Endodermal cell (in vitro differentiated cells): ENCODE data around the gene FOXL3. TPM values are rescaled to one million over a fixed set of nuclear protein-coding genes. Genes with fewer than 3 reads are reported as not detected.

Experiments used
- DNase-seq: peaks from one replicate; pipeline ENCODE4 v3.0.0-alpha.2; 2017
- H3K27ac ChIP-seq: 2 replicates; pipeline ENCODE4 v1.5.1; 2013; ENCODE audit warnings: mild to moderate bottlenecking, low read depth, low read length, moderate library complexity
- H3K27me3 ChIP-seq: 2 replicates; pipeline ENCODE4 v1.6.1; 2013; ENCODE audit warnings: mild to moderate bottlenecking, low read length, moderate library complexity; ENCODE audit not compliant: insufficient read depth, control insufficient read depth, poor library complexity, severe bottlenecking
- H3K36me3 ChIP-seq: 2 replicates; pipeline ENCODE4 v1.7.0; 2013; ENCODE audit warnings: mild to moderate bottlenecking, low read length, moderate library complexity; ENCODE audit not compliant: control insufficient read depth, insufficient read depth
- H3K4me1 ChIP-seq: one replicate; pipeline ENCODE4 v1.7.0; 2013; ENCODE audit warnings: low read length; ENCODE audit not compliant: control insufficient read depth, insufficient read depth
- H3K4me3 ChIP-seq: 2 replicates; pipeline ENCODE4 v1.5.1; 2013; ENCODE audit warnings: mild to moderate bottlenecking, low read length, moderate library complexity
- H3K9ac ChIP-seq: 2 replicates; pipeline ENCODE4 v1.6.1; 2013; ENCODE audit warnings: mild to moderate bottlenecking, low read length, moderate library complexity; ENCODE audit not compliant: poor library complexity, severe bottlenecking; ENCODE audit errors: extremely low read depth
- H3K9me3 ChIP-seq: 2 replicates; pipeline ENCODE4 v1.6.1; 2013; ENCODE audit warnings: mild to moderate bottlenecking, low read length, moderate library complexity; ENCODE audit not compliant: control insufficient read depth
- H3K27ac Mint-ChIP-seq: 2 replicates; pipeline ENCODE4 v1.8.0; 2020; ENCODE audit warnings: mixed read lengths
- H3K27me3 Mint-ChIP-seq: 2 replicates; pipeline ENCODE4 v1.8.0; 2021; ENCODE audit warnings: mild to moderate bottlenecking, mixed read lengths; ENCODE audit not compliant: insufficient read depth
- H3K36me3 Mint-ChIP-seq: 2 replicates; pipeline ENCODE4 v1.8.0; 2020; ENCODE audit warnings: low read depth, mixed read lengths
- H3K4me1 Mint-ChIP-seq: 2 replicates; pipeline ENCODE4 v1.8.0; 2020; ENCODE audit warnings: mixed read lengths
- H3K4me3 Mint-ChIP-seq: 2 replicates; pipeline ENCODE4 v1.8.0; 2020; ENCODE audit warnings: mild to moderate bottlenecking, moderate library complexity, mixed read lengths
- H3K9me3 Mint-ChIP-seq: 2 replicates; pipeline ENCODE4 v1.8.0; 2020; ENCODE audit warnings: mild to moderate bottlenecking, mixed read lengths
- CTCF ChIP-seq: fragments of 200-600 bp; sonication (generic); conservative IDR thresholded peaks from 2 replicates; pipeline ENCODE4 v1.5.0; 2021; ENCODE audit warnings: antibody characterized with exemption, mild to moderate bottlenecking
- WGBS, 2 experiments: methylation state at CpG; one replicate each; pipeline versions ENCODE4 v1.1.5 to v1.1.7; 2013; ENCODE audit warnings: missing lambda C conversion rate in 2 of 2, mixed read lengths in 1 of 2; ENCODE audit not compliant: insufficient coverage in 1 of 2, insufficient read length in 1 of 2; 5-methylcytosine and 5-hydroxymethylcytosine counted together
- total RNA-seq, 2 donors: library from RNA; stranded (reverse); fragmentation: NEBNext Ultra II Directional in 1 of 2; extraction: Animal tissue kit (Norgen Biotek cat#: 25700) in 1 of 2; gene quantifications; 2 replicates in 1 of 2; 3 replicates in 1 of 2; pipeline ENCODE4 v1.2.1, GENCODE V29; 2021

FOXL3 gene
- total RNA-seq, 2 donors from 2014 or later = not detected

DNA sequence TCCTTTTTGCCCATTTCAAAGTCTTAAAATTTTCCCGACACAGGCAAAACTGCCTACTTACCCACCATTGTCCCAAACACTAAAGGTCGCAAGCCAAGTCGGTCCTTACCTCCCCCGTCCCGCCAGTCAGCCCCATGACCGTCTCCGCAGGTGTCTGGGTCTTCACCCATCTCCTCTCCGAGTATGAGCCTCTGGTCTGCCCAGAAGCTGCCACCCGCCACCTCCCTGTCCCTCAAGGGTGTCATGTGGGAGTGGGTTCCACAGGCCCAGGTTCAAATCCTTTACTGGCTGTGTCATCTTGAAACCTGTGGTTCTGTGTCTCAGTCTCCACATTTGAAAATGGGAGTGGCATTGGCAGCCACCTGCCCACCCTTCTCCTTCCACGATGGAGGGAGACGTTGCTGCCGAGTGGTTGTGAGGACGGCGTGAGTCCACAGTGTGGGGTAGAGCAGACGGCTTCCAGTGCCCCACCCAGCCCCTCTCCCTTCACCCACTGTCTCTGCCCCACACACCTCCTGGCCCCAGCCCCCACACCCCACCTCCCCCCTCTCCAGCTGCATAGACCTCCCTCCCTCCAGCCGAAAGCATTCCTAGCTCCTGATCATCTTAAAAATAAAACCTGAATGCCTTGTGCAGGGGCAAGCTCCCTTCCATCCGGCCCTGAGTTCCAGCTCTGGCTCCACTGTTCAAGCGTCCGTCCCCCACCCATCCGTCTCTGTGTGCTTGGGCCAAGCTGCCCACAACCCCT lies 35.3 kb downstream of the FOXL3 start:
- H3K27me3 ChIP-seq = peaks cover 11% of the 10 kb centered on the region
- no peaks in the 10 kb centered on the region for H3K9me3 ChIP-seq
- TF ChIP-seq CTCF = no peak
- peaks cover 2% of the 10 kb centered on the region for H3K9me3 Mint-ChIP-seq
- WGBS, 2 experiments = 92 to 94% methylated on average over 10 to 20 of the region's 20 CpGs
- no peaks in the 10 kb centered on the region for H3K36me3 ChIP-seq
- no peak for DNase-seq
- no peak overlapping the region for H3K4me3 ChIP-seq
- H3K4me1 ChIP-seq = no peaks in the 10 kb centered on the region
- no peak overlapping the region for H3K9ac ChIP-seq
- H3K4me3 Mint-ChIP-seq = no peak overlapping the region
- H3K27ac Mint-ChIP-seq = no peak overlapping the region
- H3K36me3 Mint-ChIP-seq = no peaks in the 10 kb centered on the region
- H3K4me1 Mint-ChIP-seq = no peaks in the 10 kb centered on the region
- peaks cover 18% of the 10 kb centered on the region for H3K27me3 Mint-ChIP-seq
- H3K27ac ChIP-seq = no peak overlapping the region

DNA sequence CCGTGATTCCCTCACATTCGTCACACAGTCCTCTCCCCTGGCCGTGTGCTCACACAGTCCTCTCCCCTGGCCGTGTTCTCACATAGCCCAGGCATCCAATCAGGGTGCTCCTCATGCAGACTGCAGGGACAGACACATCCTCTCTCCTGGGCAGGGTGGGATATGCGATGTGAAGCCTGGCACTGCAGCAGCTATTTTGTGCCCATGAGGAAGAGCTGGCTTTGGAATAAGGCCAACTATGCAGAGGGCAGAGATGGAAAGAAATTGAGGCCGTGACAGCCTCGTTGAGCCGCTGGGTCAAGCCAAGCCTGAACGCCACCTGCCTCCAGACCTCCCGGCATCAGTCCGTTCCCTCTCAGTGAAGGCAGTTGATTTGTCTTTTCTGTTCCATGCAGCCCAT lies 35.8 kb downstream of the FOXL3 start:
- no peaks in the 10 kb centered on the region for H3K4me1 ChIP-seq
- no peak overlapping the region for H3K27ac ChIP-seq
- no peak for DNase-seq
- no peak overlapping the region for H3K4me3 ChIP-seq
- no peaks in the 10 kb centered on the region for H3K36me3 Mint-ChIP-seq
- no peak overlapping the region for H3K4me3 Mint-ChIP-seq
- peaks cover 2% of the 10 kb centered on the region for H3K9me3 Mint-ChIP-seq
- H3K36me3 ChIP-seq = no peaks in the 10 kb centered on the region
- H3K27ac Mint-ChIP-seq = no peak overlapping the region
- WGBS, 2 experiments = 92 to 95% methylated on average over 9 to 11 of the region's 11 CpGs
- no peaks in the 10 kb centered on the region for H3K4me1 Mint-ChIP-seq
- no peak overlapping the region for H3K9ac ChIP-seq
- no peaks in the 10 kb centered on the region for H3K9me3 ChIP-seq
- peaks cover 15% of the 10 kb centered on the region for H3K27me3 Mint-ChIP-seq
- no peak for TF ChIP-seq CTCF
- peaks cover 10% of the 10 kb centered on the region for H3K27me3 ChIP-seq

DNA sequence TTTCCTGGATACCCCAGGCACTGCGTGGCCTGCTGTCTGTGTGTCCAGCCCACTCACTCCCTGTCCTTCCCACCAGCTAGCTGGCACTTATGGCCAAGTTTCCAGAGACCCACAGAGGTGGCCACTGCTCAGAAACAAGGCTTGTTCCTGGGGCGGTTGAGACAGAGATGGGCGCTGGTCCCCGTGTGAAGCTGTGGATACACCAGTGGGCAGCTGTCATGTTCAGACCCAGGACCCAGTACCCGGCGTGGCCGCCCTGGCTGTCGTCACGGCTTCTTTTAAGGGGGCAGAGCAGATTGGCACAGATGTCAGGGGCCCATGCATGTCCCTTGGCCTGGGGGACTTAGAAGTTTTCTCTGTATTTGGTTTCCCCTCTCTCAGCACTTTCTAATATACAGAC lies 36.3 kb downstream of the FOXL3 start:
- no peak for TF ChIP-seq CTCF
- no peak overlapping the region for H3K9ac ChIP-seq
- H3K27ac ChIP-seq = no peak overlapping the region
- DNase-seq = no peak
- H3K9me3 ChIP-seq = no peaks in the 10 kb centered on the region
- Mint-ChIP-seq H3K27ac (no peak overlapping the region), H3K4me3 (no peak overlapping the region), H3K27me3 (peaks cover 15% of the 10 kb centered on the region), H3K9me3 (peaks cover 2% of the 10 kb centered on the region), H3K4me1 (no peaks in the 10 kb centered on the region), H3K36me3 (no peaks in the 10 kb centered on the region)
- H3K36me3 ChIP-seq = no peaks in the 10 kb centered on the region
- H3K27me3 ChIP-seq = peaks cover 6% of the 10 kb centered on the region
- H3K4me3 ChIP-seq = no peak overlapping the region
- no peaks in the 10 kb centered on the region for H3K4me1 ChIP-seq
- 92 to 96% methylated on average over 4 to 9 of the region's 9 CpGs for WGBS, 2 experiments
